Lung (tissue), 12 donors: Measurements from ENCODE around the gene MREG. TPM values are rescaled to one million over a fixed set of nuclear protein-coding genes. Genes with fewer than 3 reads are reported as not detected.

Experiments used
- ATAC-seq: fragments of 200-7000 bp; cut with Tn5 transposase; one replicate; pipeline ENCODE4 v1.9.1; 2020; ENCODE audit warnings: moderate number of reproducible peaks; ENCODE audit not compliant: insufficient read depth, low FRiP score
- DNase-seq, 3 donors: peaks; one replicate each; pipeline ENCODE4 v3.0.0-alpha.2; 2013 to 2017
- H3K27ac ChIP-seq, 2 donors: one replicate each; pipeline ENCODE4 v1.5.1; 2013; ENCODE audit warnings: mild to moderate bottlenecking in 2 of 2, moderate library complexity in 2 of 2, control low read depth in 1 of 2, inconsistent platforms in 1 of 2, low read depth in 1 of 2, low read length in 1 of 2
- H3K27me3 ChIP-seq, 3 donors: one replicate each; pipeline ENCODE4 v1.5.1; 2013; ENCODE audit warnings: low read length in 2 of 3; ENCODE audit not compliant: control insufficient read depth in 3 of 3, insufficient read depth in 3 of 3
- H3K36me3 ChIP-seq, 4 donors: one replicate each; pipeline ENCODE4 v1.5.1; 2013; ENCODE audit warnings: low read length in 4 of 4, mild to moderate bottlenecking in 1 of 4, moderate library complexity in 1 of 4; ENCODE audit not compliant: control insufficient read depth in 4 of 4, insufficient read depth in 4 of 4
- H3K4me1 ChIP-seq, 5 donors: one replicate each; pipeline ENCODE4 v1.5.1; 2013; ENCODE audit warnings: low read length in 5 of 5, mild to moderate bottlenecking in 2 of 5, moderate library complexity in 1 of 5; ENCODE audit not compliant: control insufficient read depth in 5 of 5, insufficient read depth in 5 of 5
- H3K4me3 ChIP-seq: one replicate; pipeline ENCODE4 v1.5.1; 2013; ENCODE audit warnings: mild to moderate bottlenecking, control low read depth, moderate library complexity
- H3K9ac ChIP-seq, 2 donors: one replicate each; pipeline ENCODE4 v1.5.1; 2013; ENCODE audit warnings: low read length in 2 of 2, control low read depth in 1 of 2; ENCODE audit not compliant: insufficient read depth in 1 of 2
- H3K9me3 ChIP-seq, 4 donors: one replicate each; pipeline ENCODE4 v1.5.1; 2013; ENCODE audit warnings: low read length in 3 of 4, mild to moderate bottlenecking in 1 of 4, moderate library complexity in 1 of 4; ENCODE audit not compliant: control insufficient read depth in 4 of 4, insufficient read depth in 3 of 4
- WGBS, 2 donors: extraction: QIAGEN DNeasy Blood & Tissue Kit; methylation state at CpG; one replicate each; pipeline ENCODE4 v1.1.7; 2013; 5-methylcytosine and 5-hydroxymethylcytosine counted together
- polyA plus RNA-seq, 2 donors: library from polyadenylated mRNA; stranded (reverse); fragments of 200-250 nt; gene quantifications; one replicate each; pipeline ENCODE4 v1.2.1, GENCODE V29; 2013
- total RNA-seq, 2 donors: library from RNA; depleted of rRNA in 1 of 2; stranded (reverse); fragments of >200 nt in 1 of 2; gene quantifications; one replicate each; pipeline ENCODE4 v1.2.1, GENCODE V29; 2014 to 2021
- TF ChIP-seq, protein P1 (sequence below): IDR thresholded peaks from 2 replicates; pipeline ENCODE4 v1.5.1; 2012; ENCODE audit warnings: mild to moderate bottlenecking; ENCODE audit errors: control extremely low read depth, extremely low read depth
- donor health status: control.
- donor health status: control.
- donor health status: Bipolar disorder and iron deficiency.
- donor health status: healthy.
- donor health status: DM: yes; HTN: yes; CAD: no.

Gene MREG
- total and polyA plus RNA-seq, 4 donors, result 6.9 to 30.2 (median 12.0) TPM

DNA sequence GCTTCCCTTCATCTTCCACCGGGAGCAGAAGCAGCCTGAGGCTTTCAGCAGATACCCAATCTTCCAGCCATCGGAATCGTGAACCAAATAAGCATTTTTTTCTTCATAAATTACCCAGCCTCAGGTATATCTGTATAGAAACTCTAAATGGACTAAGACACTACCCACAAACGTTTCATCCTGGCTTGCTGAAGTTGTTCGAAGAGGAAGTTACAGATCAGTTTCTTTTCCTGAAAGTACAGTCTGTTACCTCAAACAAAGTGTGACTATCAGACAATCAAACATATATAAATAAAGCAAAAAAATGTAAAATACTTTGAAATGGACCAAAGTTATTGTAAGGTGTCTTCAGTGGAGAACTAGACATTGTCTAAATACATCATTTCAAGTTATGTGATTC is 97.9 kb downstream of the MREG start:
- Histone ChIP-seq H3K27ac (no peak overlapping the region), H3K9me3 (peaks cover 0 to 2% (median 1%) of the 10 kb centered on the region in 4 donors), H3K4me3 (no peak overlapping the region), H3K4me1 (peaks cover 0 to 34% (median 14%) of the 10 kb centered on the region in 5 donors), H3K27me3 (no peaks in the 10 kb centered on the region), H3K9ac (no peak overlapping the region), H3K36me3 (no peaks in the 10 kb centered on the region)
- ATAC-seq (no peak), DNase-seq (no peak)
- TF ChIP-seq, protein P1, sequence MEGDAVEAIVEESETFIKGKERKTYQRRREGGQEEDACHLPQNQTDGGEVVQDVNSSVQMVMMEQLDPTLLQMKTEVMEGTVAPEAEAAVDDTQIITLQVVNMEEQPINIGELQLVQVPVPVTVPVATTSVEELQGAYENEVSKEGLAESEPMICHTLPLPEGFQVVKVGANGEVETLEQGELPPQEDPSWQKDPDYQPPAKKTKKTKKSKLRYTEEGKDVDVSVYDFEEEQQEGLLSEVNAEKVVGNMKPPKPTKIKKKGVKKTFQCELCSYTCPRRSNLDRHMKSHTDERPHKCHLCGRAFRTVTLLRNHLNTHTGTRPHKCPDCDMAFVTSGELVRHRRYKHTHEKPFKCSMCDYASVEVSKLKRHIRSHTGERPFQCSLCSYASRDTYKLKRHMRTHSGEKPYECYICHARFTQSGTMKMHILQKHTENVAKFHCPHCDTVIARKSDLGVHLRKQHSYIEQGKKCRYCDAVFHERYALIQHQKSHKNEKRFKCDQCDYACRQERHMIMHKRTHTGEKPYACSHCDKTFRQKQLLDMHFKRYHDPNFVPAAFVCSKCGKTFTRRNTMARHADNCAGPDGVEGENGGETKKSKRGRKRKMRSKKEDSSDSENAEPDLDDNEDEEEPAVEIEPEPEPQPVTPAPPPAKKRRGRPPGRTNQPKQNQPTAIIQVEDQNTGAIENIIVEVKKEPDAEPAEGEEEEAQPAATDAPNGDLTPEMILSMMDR, result no peak
- WGBS, 2 donors, result 82 to 84% methylated on average over 5 of the region's 5 CpGs

DNA sequence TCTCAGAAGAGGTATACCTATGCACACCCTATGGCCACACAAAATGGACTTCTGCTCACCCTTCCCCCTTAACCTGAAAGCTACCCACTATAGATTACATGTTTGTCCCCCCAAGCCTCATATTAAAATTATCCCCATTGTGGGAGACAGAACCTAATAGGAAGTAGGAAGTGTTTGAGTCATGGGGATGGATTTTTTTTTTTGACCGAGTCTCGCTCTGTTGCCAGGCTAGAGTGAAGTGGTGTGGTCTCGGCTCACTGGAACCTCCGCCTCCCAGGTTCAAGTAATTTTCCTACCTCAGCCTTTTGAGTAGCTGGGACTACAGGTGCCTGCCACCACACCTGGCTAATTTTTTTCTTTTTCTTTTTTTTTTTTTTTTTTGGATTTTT is 98.6 kb downstream of the MREG start:
- 86 to 91% methylated on average over 4 of the region's 4 CpGs for WGBS, 2 donors
- no peak for ATAC-seq

DNA sequence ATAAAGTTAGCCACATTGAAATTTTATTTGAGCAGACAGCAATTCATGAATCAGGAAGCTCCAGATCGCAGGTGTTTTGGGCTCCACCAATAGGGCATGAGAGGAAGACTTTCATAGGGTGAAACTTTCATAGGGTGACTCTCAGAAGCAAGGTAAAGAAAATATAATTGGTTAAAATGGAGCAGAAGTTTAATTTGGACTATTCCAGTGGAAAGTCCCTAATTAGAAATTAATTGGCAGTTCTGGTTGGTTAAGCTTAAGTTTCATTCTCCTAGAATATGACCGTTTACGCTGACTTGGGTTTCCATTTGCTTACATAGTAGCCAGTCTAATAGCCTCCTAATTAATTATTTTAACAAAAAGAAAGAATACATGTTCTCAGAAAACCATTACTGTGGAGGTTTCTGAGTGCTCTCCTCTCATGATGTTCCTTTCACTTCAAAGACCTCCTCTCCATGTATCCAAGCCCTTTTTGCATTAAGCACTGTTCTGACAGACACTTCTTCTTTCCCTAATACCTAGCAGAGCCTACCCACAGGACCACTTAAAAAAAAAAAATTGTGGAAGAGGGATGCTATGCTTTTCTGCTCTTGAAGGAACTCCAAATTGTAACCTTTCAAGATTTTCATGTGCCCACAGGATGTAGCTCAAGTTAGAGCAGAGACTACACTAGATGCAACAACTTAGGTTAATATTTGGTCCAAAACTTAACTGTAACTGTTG is 99.1 kb downstream of the MREG start:
- H3K9ac ChIP-seq, result no peak overlapping the region
- H3K36me3 ChIP-seq, result no peaks in the 10 kb centered on the region
- ATAC-seq, result no peak
- WGBS, 2 donors, result 99 to 100% methylated on average over 3 of the region's 3 CpGs
- peaks cover 0 to 4% (median 3%) of the 10 kb centered on the region in 4 donors for H3K9me3 ChIP-seq
- no peak overlapping the region for H3K27ac ChIP-seq
- H3K27me3 ChIP-seq, result no peaks in the 10 kb centered on the region
- H3K4me1 ChIP-seq, result peaks cover 0 to 24% (median 14%) of the 10 kb centered on the region in 5 donors
- TF ChIP-seq, protein P1, result no peak
- DNase-seq, result no peak
- H3K4me3 ChIP-seq, result no peak overlapping the region

More for the DNA sequence above, 98.6 kb downstream of the MREG start:
- Histone ChIP-seq H3K9me3 (peaks cover 0 to 4% (median 3%) of the 10 kb centered on the region in 4 donors), H3K27ac (no peak overlapping the region), H3K27me3 (no peaks in the 10 kb centered on the region), H3K4me3 (no peak overlapping the region), H3K4me1 (peaks cover 0 to 29% (median 14%) of the 10 kb centered on the region in 5 donors), H3K36me3 (no peaks in the 10 kb centered on the region), H3K9ac (no peak overlapping the region)
- TF ChIP-seq, protein P1, result no peak
- DNase-seq, result no peak
